ENCODE measurements around the gene GTSF1L. TPM values are rescaled to one million over a fixed set of nuclear protein-coding genes. Genes with fewer than 3 reads are reported as not detected.

GTSF1L gene
- total RNA-seq, 1 donor from 2014 or later = not detected

DNA sequence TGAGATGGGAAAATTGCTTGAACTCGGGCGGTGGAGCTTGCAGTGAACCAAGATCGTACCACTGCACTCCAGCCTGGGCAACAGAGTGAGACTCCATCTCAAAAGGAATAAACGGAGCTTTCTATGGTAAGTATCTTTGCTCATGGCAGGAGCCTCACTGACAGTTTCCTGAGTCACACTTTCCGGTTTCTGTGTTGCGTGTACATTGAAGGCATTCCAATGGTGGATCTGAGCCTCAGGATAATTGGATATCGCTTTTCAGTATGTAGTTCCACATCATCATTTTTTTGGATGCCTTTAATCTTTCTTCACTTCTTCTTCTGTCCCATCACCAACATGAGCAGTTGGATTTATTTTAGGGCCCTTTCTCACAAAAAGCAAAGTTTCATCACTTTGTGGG lies 28.6 kb upstream of the GTSF1L start:
- H3K79me2 ChIP-seq (ENCODE audit: insufficient read depth, low read length) = no peaks in the 10 kb centered on the region
- H2AFZ ChIP-seq (ENCODE audit: low read depth, low read length) = no peak overlapping the region
- Mint-ChIP-seq H3K4me3 (ENCODE audit: unreplicated experiment) (no peak overlapping the region), H3K27me3 (ENCODE audit: low read depth, unreplicated experiment) (peaks cover 31% of the 10 kb centered on the region), H3K27ac (ENCODE audit: unreplicated experiment) (no peak overlapping the region), H3K4me1 (ENCODE audit: low read depth, unreplicated experiment) (peaks cover 9% of the 10 kb centered on the region), H3K36me3 (ENCODE audit: low read depth, unreplicated experiment) (no peaks in the 10 kb centered on the region), H3K9me3 (ENCODE audit: unreplicated experiment) (peaks cover 2% of the 10 kb centered on the region)
- no peak for TF ChIP-seq EZH2 (IDR thresholded peaks at IDR 0.05; ENCODE audit: insufficient read depth, low read length)
- TF ChIP-seq, protein P1, sequence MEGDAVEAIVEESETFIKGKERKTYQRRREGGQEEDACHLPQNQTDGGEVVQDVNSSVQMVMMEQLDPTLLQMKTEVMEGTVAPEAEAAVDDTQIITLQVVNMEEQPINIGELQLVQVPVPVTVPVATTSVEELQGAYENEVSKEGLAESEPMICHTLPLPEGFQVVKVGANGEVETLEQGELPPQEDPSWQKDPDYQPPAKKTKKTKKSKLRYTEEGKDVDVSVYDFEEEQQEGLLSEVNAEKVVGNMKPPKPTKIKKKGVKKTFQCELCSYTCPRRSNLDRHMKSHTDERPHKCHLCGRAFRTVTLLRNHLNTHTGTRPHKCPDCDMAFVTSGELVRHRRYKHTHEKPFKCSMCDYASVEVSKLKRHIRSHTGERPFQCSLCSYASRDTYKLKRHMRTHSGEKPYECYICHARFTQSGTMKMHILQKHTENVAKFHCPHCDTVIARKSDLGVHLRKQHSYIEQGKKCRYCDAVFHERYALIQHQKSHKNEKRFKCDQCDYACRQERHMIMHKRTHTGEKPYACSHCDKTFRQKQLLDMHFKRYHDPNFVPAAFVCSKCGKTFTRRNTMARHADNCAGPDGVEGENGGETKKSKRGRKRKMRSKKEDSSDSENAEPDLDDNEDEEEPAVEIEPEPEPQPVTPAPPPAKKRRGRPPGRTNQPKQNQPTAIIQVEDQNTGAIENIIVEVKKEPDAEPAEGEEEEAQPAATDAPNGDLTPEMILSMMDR (IDR thresholded peaks at IDR 0.05; ENCODE audit: insufficient read depth, low read depth, low read length) = no peak
- no peak overlapping the region for H3K4me3 ChIP-seq (ENCODE audit: insufficient read depth, low read depth, low read length)
- no peaks in the 10 kb centered on the region for H3K9me3 ChIP-seq (ENCODE audit: insufficient read depth, low read depth, low read length)
- H3K27ac ChIP-seq (ENCODE audit: low read depth, low read length) = peak overlapping the region; percentile 40
- H3K4me2 ChIP-seq (ENCODE audit: low read length) = peak overlapping the region; percentile 33
- DNase-seq (ENCODE audit: low read depth) = peak; percentile 76
- peaks cover 32% of the 10 kb centered on the region for H3K4me1 ChIP-seq (ENCODE audit: insufficient read depth, low read length)
- no peaks in the 10 kb centered on the region for H4K20me1 ChIP-seq (ENCODE audit: insufficient read depth, low read length)
- H3K36me3 ChIP-seq (ENCODE audit: insufficient read depth, low read length) = no peaks in the 10 kb centered on the region
- no peaks in the 10 kb centered on the region for H3K27me3 ChIP-seq (ENCODE audit: insufficient read depth, low read length)
- H3K9ac ChIP-seq (ENCODE audit: low read length) = no peak overlapping the region
- FAIRE-seq = no peak

DNA sequence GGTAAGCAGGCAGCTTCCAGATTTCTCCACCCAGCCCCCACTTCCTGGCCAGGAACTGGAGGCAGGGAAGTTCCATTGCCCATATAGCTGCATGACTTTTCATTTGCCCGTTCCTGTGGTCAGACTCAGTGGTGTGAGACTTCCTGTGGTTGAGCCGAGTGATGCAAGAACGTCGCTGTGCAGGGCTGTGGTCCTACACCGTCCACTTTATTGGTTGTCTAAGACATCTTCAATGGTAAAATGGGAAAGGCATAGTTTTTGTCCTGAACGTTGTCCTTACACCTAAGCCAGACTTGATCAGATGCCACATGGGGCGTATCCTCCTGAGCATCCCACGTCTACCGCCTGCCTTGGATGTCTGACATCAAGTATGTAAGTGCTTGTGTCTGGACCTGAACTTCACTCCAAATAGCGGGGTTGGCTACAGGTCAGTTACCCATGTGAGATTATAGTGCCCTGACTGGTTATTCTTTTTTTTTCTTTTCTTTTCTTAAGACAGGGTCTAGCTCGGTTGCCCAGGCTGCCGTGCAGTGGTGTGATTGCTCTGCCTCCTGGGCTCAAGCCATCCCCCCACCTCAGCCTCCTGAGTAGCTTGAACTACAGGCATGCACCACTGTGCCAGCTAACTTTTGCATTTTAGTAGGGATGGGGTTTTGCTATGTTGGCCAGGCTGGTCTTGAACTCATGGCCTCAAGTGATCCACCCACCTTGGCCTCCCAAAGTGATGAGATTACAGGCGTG lies 25.9 kb upstream of the GTSF1L start:
- H3K4me1 ChIP-seq (ENCODE audit: insufficient read depth, low read length) = peaks cover 35% of the 10 kb centered on the region
- peak overlapping the region; percentile 18 for H3K27ac ChIP-seq (ENCODE audit: low read depth, low read length)
- peak overlapping the region; percentile 13 for H2AFZ ChIP-seq (ENCODE audit: low read depth, low read length)
- H4K20me1 ChIP-seq (ENCODE audit: insufficient read depth, low read length) = no peaks in the 10 kb centered on the region
- DNase-seq (ENCODE audit: low read depth) (peak; percentile 98), FAIRE-seq (no peak)
- H3K4me1 Mint-ChIP-seq (ENCODE audit: low read depth, unreplicated experiment) = peaks cover 9% of the 10 kb centered on the region
- H3K4me3 ChIP-seq (ENCODE audit: insufficient read depth, low read depth, low read length) = no peak overlapping the region
- TF ChIP-seq EZH2 (IDR thresholded peaks at IDR 0.05; ENCODE audit: insufficient read depth, low read length) = no peak
- TF ChIP-seq, protein P1 (IDR thresholded peaks at IDR 0.05; ENCODE audit: insufficient read depth, low read depth, low read length) = no peak
- H3K36me3 Mint-ChIP-seq (ENCODE audit: low read depth, unreplicated experiment) = no peaks in the 10 kb centered on the region
- H3K27me3 ChIP-seq (ENCODE audit: insufficient read depth, low read length) = no peaks in the 10 kb centered on the region
- no peaks in the 10 kb centered on the region for H3K9me3 ChIP-seq (ENCODE audit: insufficient read depth, low read depth, low read length)
- H3K79me2 ChIP-seq (ENCODE audit: insufficient read depth, low read length) = no peaks in the 10 kb centered on the region
- no peaks in the 10 kb centered on the region for H3K36me3 ChIP-seq (ENCODE audit: insufficient read depth, low read length)
- H3K27ac Mint-ChIP-seq (ENCODE audit: unreplicated experiment) = peak overlapping the region; percentile 27
- peak overlapping the region; percentile 65 for H3K4me2 ChIP-seq (ENCODE audit: low read length)
- peaks cover 2% of the 10 kb centered on the region for H3K9me3 Mint-ChIP-seq (ENCODE audit: unreplicated experiment)
- H3K4me3 Mint-ChIP-seq (ENCODE audit: unreplicated experiment) = peak overlapping the region; percentile 40
- H3K27me3 Mint-ChIP-seq (ENCODE audit: low read depth, unreplicated experiment) = peaks cover 14% of the 10 kb centered on the region
- H3K9ac ChIP-seq (ENCODE audit: low read length) = no peak overlapping the region

GRCh38 chr20:43752051-43752360 lies 25.2 kb upstream of the GTSF1L start:
- no peaks in the 10 kb centered on the region for H3K36me3 Mint-ChIP-seq (ENCODE audit: low read depth, unreplicated experiment)
- FAIRE-seq = no peak
- Histone ChIP-seq H3K4me2 (ENCODE audit: low read length) (peak overlapping the region; percentile 65), H4K20me1 (ENCODE audit: insufficient read depth, low read length) (no peaks in the 10 kb centered on the region), H3K9ac (ENCODE audit: low read length) (no peak overlapping the region), H3K27me3 (ENCODE audit: insufficient read depth, low read length) (no peaks in the 10 kb centered on the region), H3K36me3 (ENCODE audit: insufficient read depth, low read length) (no peaks in the 10 kb centered on the region), H2AFZ (ENCODE audit: low read depth, low read length) (no peak overlapping the region), H3K27ac (ENCODE audit: low read depth, low read length) (no peak overlapping the region), H3K9me3 (ENCODE audit: insufficient read depth, low read depth, low read length) (no peaks in the 10 kb centered on the region), H3K4me3 (ENCODE audit: insufficient read depth, low read depth, low read length) (no peak overlapping the region), H3K4me1 (ENCODE audit: insufficient read depth, low read length) (peaks cover 35% of the 10 kb centered on the region), H3K79me2 (ENCODE audit: insufficient read depth, low read length) (no peaks in the 10 kb centered on the region)
- peaks cover 14% of the 10 kb centered on the region for H3K27me3 Mint-ChIP-seq (ENCODE audit: low read depth, unreplicated experiment)
- H3K9me3 Mint-ChIP-seq (ENCODE audit: unreplicated experiment) = peaks cover 2% of the 10 kb centered on the region
- peaks cover 9% of the 10 kb centered on the region for H3K4me1 Mint-ChIP-seq (ENCODE audit: low read depth, unreplicated experiment)
- DNase-seq (ENCODE audit: low read depth) = no peak
- peak overlapping the region; percentile 27 for H3K27ac Mint-ChIP-seq (ENCODE audit: unreplicated experiment)
- H3K4me3 Mint-ChIP-seq (ENCODE audit: unreplicated experiment) = no peak overlapping the region
- TF ChIP-seq EZH2 (IDR thresholded peaks at IDR 0.05; ENCODE audit: insufficient read depth, low read length) = no peak
- TF ChIP-seq, protein P1 (IDR thresholded peaks at IDR 0.05; ENCODE audit: insufficient read depth, low read depth, low read length) = no peak
